Right lobe of liver (tissue), 6 donors: ENCODE results near the gene TTF1. TPM values are rescaled to one million over a fixed set of nuclear protein-coding genes. Genes with fewer than 3 reads are reported as not detected.

Experiments
- ATAC-seq, 4 donors: fragments of 200-7000 bp; cut with Tn5 transposase; one replicate each; pipeline ENCODE4 v1.9.1; 2020; ENCODE audit warnings: mild to moderate bottlenecking in 4 of 4, moderate library complexity in 4 of 4
- DNase-seq, 3 donors: peaks; one replicate each; pipeline ENCODE4 v3.0.0-alpha.2; 2020
- H3K27ac ChIP-seq, 3 donors: fragments of 200-600 bp; one replicate each; pipeline ENCODE4 v1.8.0; 2022
- H3K27me3 ChIP-seq, 2 donors: fragments of 200-600 bp; one replicate each; pipeline ENCODE4 v1.8.0; 2022
- H3K36me3 ChIP-seq, 4 donors: fragments of 200-600 bp; sonication (generic) in 1 of 4; one replicate each; pipeline versions ENCODE4 v1.5.1 to v1.8.0; 2017 to 2022; ENCODE audit warnings: control low read depth in 1 of 4
- H3K4me1 ChIP-seq, 4 donors: fragments of 200-600 bp; sonication (generic) in 1 of 4; one replicate each; pipeline versions ENCODE4 v1.5.1 to v1.8.0; 2017 to 2022; ENCODE audit warnings: control low read depth in 1 of 4
- H3K4me3 ChIP-seq, 3 donors: fragments of 200-600 bp; one replicate each; pipeline ENCODE4 v1.8.0; 2022
- H3K9me3 ChIP-seq, 4 donors: fragments of 200-600 bp; sonication (generic) in 1 of 4; one replicate each; pipeline versions ENCODE4 v1.5.1 to v1.8.0; 2017 to 2022; ENCODE audit warnings: control low read depth in 1 of 4
- CTCF ChIP-seq, 4 donors: fragments of 200-600 bp in 3 of 4; fragments of 450-650 bp in 1 of 4; IDR thresholded peaks; one replicate each; pipeline versions ENCODE4 v1.5.1 to v1.8.0; 2016 to 2022; ENCODE audit warnings: antibody characterized with exemption in 4 of 4, mild to moderate bottlenecking in 2 of 4
- POLR2A ChIP-seq: fragments of 450-650 bp; IDR thresholded peaks from one replicate; pipeline ENCODE4 v1.6.1; 2017; ENCODE audit warnings: antibody characterized with exemption, mild to moderate bottlenecking
- WGBS: methylation state at CpG from one replicate; pipeline ENCODE4 v1.1.6; 2018; ENCODE audit warnings: low coverage, low lambda C conversion rate; ENCODE audit not compliant: insufficient coverage; ENCODE audit errors: missing lambda C conversion rate; 5-methylcytosine and 5-hydroxymethylcytosine counted together
- intact Hi-C, 2 donors: fragments of 100-400 bp; cut with DNase I; formaldehyde crosslinking; loops; one replicate each; pipeline versions ENCODE4 v1.11.2 to v1.14.1; 2022
- total RNA-seq, 6 experiments: library from RNA; depleted of rRNA in 2 of 6; stranded (reverse); fragments of >200 nt in 2 of 6; fragmentation: NEBNext Ultra II Directional in 3 of 6; extraction: Animal tissue kit (Norgen Biotek cat#: 25700) in 3 of 6; gene quantifications; one replicate each; pipeline versions ENCODE4 v1.1.0 to v1.2.4, GENCODE V29; 2016 to 2023
- donor health status: DM: no; HTN: yes; CAD: no.
- donor health status: DM: no; HTN: no; CAD: no.
- donor health status: DM: no; HTN: no; CAD: no.
- donor health status: DM: no; HTN: yes; CAD: no.
- donor health status: DM: no; HTN: yes; CAD: no.

Gene TTF1
- total RNA-seq, 6 experiments from 2014 or later: 2.2 to 6.0 (median 3.4) TPM

- no peaks in the 10 kb centered on the region for H3K4me1 ChIP-seq
- H3K36me3 ChIP-seq: no peaks in the 10 kb centered on the region
- intact Hi-C loops: no loop called here
- no peaks in the 10 kb centered on the region for H3K9me3 ChIP-seq
- DNase-seq (no peak), ATAC-seq (no peak)
- WGBS: 42% methylated on average over 5 of the region's 5 CpGs
- H3K27ac ChIP-seq: no peak overlapping the region
- no peaks in the 10 kb centered on the region for H3K27me3 ChIP-seq
- TF ChIP-seq POLR2A (no peak), CTCF (IDR thresholded peaks at IDR 0.05) (no peak)
- no peak overlapping the region for H3K4me3 ChIP-seq
These were observed 12.2 kb upstream of the TTF1 start for GRCh38 chr9:132418726-132419363.

GRCh38 chr9:132415181-132415580 is 8.5 kb upstream of the TTF1 start:
- WGBS: 24% methylated on average over 12 of the region's 12 CpGs
- DNase-seq: no peak
- H3K36me3 ChIP-seq: no peaks in the 10 kb centered on the region
- ATAC-seq: no peak
- peaks cover 0 to 13% (median 7%) of the 10 kb centered on the region in 4 donors for H3K4me1 ChIP-seq
- no peaks in the 10 kb centered on the region for H3K9me3 ChIP-seq
- no peak overlapping the region for H3K4me3 ChIP-seq
- H3K27me3 ChIP-seq: peaks cover 5 to 18% of the 10 kb centered on the region in 2 donors
- intact Hi-C loops: no loop called here
- no peak for TF ChIP-seq POLR2A
- no peak for TF ChIP-seq CTCF (IDR thresholded peaks at IDR 0.05)
- no peak overlapping the region for H3K27ac ChIP-seq

DNA sequence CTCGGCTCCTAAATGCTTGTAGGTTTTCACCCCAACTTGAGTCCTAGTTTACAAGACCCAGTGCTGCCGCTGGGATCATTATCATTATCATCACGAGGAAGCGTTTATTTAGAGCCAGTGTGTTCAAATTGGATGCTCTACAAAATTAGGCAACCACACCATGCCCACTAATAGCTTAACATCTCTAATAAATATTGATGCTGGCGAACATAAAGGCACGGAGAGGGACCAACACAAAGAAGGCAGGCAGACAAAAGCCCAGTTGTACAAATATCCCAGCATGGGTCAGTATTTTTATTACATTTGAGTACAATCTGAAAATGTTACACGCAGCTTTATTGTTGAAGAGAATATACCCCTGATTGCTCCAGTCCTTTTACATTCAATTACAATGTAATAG is 8.1 kb upstream of the TTF1 start:
- H3K36me3 ChIP-seq: no peaks in the 10 kb centered on the region
- peaks cover 5 to 19% of the 10 kb centered on the region in 2 donors for H3K27me3 ChIP-seq
- 38% methylated on average over 7 of the region's 7 CpGs for WGBS
- DNase-seq (no peak), ATAC-seq (no peak)
- no peak overlapping the region for H3K27ac ChIP-seq
- TF ChIP-seq CTCF (IDR thresholded peaks at IDR 0.05): no peak
- TF ChIP-seq POLR2A: no peak
- H3K4me3 ChIP-seq: no peak overlapping the region
- intact Hi-C loops: no loop called here
- peaks cover 0 to 14% (median 7%) of the 10 kb centered on the region in 4 donors for H3K4me1 ChIP-seq
- H3K9me3 ChIP-seq: no peaks in the 10 kb centered on the region

DNA sequence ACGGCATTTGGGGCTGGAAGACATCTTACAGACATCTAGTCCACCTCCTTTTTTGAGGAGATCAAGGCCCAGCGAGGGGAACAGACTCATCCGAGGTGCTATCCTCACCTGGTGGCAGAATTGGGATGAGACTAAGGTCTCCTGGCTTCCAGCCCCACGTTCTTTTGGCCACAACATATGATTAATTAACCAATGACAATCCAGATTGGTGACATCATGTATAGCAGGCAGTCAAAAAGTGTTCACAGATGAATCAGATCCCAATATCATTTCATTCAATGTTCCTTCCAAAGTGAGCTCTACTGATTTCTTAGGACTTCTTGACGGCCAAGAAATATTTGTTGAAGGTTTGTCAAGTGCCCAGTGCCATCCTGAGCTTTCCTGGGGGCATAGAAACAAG is 7.3 kb upstream of the TTF1 start:
- Histone ChIP-seq H3K9me3 (no peaks in the 10 kb centered on the region), H3K4me3 (no peak overlapping the region), H3K27ac (no peak overlapping the region), H3K27me3 (peaks cover 5 to 19% of the 10 kb centered on the region in 2 donors), H3K4me1 (peaks cover 0 to 14% (median 7%) of the 10 kb centered on the region in 4 donors), H3K36me3 (no peaks in the 10 kb centered on the region)
- TF ChIP-seq CTCF (IDR thresholded peaks at IDR 0.05) (no peak), POLR2A (no peak)
- intact Hi-C loops: no loop called here
- ATAC-seq: no peak
- 43% methylated on average over 5 of the region's 5 CpGs for WGBS
- no peak for DNase-seq
